DMS53 treated with DMSO at 0.1 percent for 48 hours (cell line): ENCODE data around the gene PRR5L.

Source experiments
- DNase-seq: peaks from one replicate; lab custom pipeline; 2025; ENCODE audit not compliant: unreplicated experiment; lab: John Stamatoyannopoulos, UW

Gene PRR5L

DNA sequence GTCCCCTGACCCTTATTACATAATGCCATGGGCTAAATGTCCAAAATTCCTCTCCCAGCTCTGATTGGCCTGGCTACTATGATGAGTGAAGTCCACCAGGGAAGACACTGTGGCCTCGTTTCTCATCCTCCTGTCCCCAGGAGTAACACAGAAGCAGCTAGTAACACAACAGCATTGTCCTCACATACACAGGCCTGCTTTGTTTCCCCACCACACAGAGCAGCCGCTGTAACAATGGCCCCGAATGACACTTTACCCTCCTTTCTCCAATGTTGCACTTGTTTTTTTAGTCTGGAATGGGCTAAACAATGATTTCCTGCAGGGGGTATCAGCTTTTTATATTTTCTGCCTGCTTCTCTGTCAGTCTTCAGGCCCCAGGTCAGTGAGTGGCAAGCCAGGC is at the start of gene PRR5L:
Gene PRR5L (plus strand): TSS at position 363 of the 400 bp plus-strand sequence. CDS start 104,834 bp downstream, outside the sequence.
- DNase-seq = no peak

GRCh38 chr11:36247493-36247892 is 48.6 kb upstream of the PRR5L start:
- no peak for DNase-seq

DNA sequence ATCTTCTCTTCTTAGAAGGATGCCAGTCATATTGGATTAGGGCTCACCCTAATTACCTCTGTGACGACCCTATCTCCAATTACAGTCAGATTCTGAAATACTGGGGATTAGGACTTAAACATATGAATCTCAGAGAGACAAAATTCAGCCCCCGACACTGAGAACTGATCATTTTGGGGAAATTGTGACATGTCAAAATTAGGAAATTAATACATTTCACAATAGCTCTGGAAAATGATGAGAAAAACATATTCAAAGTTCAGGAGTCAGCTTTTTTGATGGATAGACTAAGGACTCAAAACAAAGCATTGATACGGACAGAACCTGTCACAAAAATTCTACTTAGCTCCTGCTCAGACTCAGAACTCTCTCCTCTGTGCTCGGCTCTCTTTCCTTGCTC is 47.7 kb upstream of the PRR5L start:
- DNase-seq = no peak

- DNase-seq = no peak
These were observed 46.8 kb upstream of the PRR5L start for GRCh38 chr11:36249246-36249645.

DNA sequence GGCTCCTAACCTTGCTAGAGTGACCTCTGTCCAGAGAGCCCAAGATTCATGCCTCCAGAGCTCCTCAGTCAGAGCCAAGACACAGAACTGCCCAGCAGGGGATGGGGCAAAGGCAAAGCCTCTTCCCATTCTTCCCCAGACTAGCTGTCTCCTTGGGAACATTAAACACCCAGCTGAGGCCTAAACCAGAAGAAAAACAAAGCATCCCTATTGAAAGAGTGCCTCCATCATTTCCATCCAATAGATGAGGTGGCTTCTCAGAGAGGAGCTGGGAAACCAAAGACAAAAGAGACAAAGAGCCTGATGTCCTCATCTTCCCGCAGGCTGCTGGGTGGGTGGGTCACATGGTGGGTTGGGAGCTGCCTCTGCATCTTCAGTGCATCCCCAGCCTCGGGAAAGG is 44.3 kb upstream of the PRR5L start:
- no peak for DNase-seq

- no peak for DNase-seq
These were observed 42.9 kb upstream of the PRR5L start for GRCh38 chr11:36253238-36253637.

- DNase-seq = no peak
These were observed 41.4 kb upstream of the PRR5L start for GRCh38 chr11:36254713-36255112.

DNA sequence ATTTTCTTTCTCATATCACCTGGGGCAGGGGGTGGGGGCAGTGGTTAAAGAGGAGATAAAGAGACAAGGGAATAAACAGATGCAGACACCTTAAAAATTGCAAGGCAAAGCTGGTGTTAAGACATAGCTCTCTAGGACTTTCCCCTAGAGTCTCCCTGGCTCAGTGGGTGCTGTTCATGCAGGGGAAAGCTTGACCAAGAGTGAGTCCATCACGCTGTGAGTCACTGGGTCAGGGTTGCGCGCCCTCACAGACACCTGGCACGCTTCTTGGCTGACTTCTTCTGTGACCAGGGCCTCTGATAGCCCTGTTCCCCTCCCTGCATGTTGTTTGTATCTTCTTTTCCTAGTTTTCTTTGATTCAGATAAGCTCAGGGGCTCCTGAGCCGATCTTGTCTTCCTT is 38.7 kb upstream of the PRR5L start:
- DNase-seq = no peak

DNA sequence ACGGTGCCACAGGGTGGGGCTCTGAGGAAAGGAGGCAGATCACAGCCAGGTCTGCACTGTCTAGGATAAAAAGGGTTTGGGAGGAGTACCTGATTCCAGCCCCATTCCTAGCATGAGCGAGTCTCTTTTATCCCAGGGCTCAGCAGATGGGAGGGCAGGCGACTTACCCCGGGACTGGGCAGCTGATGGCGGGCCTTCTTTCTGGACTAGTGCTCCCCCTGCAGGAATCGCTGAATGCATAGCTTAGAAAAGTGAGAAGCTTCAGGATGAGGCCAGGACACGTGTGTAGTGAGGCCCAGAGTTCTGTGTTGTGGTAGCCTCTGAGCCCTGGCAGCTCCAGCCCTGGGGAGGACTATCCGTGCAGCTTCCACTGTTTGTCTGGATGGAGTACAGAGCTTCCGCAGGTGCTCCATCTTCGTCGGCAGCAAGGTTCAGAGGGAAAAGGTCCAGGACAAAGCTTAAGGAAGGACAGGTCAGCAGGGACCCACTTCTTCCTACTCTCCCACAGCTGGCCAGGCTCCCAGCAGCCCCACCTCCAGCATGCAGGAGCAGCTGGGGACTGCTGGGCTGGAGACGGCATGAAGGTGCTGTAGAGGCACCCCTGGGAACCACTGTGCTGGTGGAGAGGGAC is 37.2 kb upstream of the PRR5L start:
- peak; percentile 65 for DNase-seq

DNA sequence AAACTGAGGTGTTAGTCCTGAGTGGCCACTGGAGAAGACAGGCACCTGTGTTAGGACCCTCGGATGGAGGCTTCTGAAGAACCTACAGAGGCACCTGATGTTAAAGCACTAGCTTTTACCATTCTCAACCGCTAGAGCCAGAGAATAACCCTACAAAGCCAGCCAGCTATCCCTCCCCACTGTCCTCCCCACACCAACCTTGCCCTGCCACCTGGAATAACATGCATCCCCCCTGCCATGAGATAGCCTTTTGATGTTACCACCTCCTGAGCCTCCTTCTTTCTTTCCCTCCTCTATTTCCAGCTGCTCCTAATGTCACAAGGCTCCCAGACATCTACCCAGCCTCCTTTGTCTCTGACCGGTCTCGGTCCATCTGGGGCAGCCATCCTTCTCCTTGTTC is 35.0 kb upstream of the PRR5L start:
- no peak for DNase-seq

DNA sequence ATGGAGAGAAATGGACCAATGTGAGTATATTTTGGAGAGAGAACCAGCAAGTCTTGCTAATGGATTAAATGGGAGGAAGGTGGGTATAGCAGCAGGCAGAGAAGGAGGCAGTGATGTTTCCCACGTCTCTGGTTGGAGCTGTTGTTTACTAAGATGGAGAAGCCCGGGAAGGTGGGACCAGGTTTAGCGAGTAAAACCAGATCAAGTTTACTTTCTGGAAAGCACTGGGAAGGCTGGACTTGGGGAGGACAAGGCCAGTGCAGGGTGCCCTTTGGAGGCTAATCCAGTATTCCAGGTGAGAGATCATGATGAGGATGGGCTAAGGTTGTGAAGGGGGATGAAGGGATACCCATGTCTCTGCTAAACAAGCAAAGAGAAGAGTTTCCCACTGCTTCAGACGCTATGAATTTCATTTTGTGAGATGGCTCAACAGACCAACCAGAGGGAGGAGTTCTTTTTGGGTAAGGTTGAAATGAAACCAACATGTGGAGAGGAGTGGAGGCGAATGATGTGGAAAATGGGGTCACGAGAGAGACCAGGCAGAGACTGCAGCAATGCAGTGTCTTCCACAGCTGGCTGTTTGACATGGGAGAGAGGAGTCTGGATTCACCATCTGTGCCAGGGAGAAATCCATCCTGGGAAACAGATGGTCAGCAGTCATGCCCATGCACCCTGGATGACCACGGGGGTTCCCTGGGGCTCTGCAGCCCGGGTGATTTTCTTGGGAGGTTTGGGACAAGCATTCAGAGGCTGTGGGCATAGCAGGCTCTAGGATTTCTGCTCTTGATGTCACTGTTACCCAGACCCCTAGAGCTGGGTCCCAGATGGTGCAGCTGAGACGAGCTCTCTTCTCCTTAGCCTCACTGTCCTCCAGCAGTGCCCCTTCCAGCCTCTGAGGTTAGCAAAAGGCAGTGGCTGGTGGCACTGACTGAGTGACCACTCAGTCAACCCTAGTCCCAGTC is 31.8 kb upstream of the PRR5L start:
- no peak for DNase-seq

DNA sequence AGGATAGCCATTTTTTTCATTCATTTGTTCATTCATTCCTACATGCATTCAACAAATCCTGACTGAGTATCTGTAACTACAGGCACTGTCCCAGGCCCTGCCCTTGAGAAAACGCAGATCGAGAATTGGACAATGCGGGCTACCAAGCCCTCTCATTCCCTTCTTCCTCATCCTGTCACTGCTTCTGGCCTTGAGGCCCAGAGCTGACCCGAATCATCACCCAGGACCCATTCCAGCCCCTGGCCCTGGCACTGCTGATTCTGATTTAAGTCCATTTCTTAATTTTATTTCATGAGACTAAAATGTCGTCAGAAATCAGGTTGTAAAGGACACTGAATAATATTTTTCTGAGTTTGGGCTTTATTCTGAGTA is 31.1 kb upstream of the PRR5L start:
- DNase-seq = no peak

DNA sequence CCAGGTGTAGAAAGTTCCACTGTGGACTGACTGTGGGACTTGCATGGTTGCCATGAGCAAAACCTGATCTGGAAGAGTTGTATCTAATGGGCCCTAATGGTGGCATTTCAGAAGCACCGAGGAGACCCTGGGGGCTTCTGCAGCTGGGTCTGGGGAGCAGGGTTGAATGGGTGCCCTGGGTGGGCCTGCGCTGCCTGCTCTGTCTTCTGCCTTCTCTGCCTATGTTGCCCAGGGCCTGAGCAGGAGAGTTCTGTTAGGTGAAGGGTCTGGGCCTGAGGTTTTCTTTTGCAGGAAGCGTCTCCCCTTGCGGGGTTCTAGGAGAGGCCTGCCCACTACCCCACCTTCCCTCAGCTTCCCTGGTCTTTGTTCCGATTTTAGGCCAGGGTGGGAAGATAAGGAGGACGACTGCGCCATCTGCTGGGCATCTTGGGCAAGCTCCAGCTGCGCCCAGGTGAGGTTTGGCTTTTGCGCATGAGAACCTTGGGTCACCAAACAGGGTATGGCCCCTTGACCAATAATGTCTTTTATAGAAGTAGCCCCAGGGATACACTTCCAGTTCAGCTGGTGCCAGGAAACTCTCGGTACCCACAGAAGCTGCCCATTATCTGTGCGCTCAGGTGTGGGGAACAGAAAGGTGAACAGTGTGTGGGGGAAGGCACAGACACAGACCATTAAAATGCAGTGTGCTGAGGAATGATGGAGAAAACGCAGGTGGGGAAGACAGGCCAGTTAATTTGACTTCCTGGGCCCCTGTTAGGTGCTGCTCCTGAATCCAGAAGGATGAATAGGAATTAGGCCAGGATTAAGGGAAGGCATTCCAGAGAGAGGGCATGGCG is 30.1 kb upstream of the PRR5L start:
- DNase-seq = peak; percentile 15

- DNase-seq = no peak
These were observed 29.3 kb upstream of the PRR5L start for GRCh38 chr11:36266767-36267166.

DNA sequence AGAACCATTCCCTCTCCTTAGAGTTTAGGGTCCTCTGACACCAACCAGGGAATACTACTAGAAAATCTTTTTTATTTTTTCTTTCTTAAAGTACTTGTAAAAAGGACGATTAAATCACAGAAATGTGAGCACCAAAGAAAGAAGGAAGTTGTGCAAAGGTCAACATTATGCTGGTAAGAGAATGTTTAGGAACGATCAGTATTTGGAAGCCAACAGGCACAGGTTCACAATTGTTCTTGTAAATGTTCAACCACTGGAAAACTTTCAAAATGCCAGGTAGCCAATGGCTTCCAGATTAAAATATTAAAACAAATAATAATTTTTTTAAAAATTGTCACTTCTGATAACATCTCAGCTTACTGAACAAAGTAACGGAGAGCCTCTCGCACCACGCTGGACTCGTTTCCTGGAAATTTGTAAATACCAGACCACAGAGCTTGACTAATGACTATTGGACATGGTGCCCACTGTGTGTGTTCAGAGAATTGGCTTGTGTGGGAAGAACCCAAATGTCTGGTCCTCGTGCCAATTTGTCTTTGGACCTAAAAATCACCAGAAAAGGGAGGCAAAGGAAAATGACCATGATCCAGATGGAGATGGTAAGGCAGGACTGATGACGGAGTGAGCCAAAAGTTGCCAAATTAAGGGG is 27.6 kb upstream of the PRR5L start:
- no peak for DNase-seq

- DNase-seq = no peak
These were observed 25.4 kb upstream of the PRR5L start for GRCh38 chr11:36270701-36271100.

- DNase-seq = no peak
These were observed 24.2 kb upstream of the PRR5L start for GRCh38 chr11:36271794-36272407.

DNA sequence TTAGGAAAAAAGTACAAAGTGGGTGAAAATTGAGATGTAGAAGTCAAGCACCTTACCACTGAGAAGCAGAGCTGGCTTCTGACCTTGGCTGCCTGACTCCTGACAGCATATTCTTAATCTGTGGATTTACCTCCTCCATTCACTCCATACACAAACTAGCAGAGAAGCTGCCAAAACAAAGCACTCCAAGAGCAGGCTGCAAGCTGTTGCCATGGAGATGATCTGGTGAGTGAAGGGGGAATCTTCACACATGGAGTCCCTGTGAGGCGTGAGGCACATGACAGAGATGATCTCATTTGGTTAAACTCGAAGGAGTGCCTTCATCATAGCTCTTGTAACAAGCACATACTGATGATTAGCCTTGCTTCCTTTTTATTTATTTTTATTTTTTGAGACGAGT is 23.0 kb upstream of the PRR5L start:
- peak; percentile 35 for DNase-seq

DNA sequence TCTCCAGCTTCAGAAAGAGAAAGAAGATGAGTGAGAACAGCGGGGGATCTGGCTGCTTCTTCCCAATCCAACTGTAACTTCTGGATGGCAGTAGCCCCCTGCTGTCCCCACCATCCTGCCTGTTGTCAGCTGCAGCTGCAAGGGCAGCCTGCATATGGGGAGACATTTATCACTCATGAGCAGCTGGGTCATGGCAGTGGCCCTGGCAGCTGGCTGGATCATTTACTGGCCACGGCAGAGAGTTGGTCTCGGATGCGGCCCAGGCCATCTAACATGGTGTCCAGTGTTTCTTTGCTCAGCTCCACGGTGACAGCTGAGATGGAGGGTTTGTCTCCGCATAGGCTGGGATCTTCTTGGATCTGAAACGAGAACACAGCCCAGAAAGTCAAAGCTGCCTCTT is 21.7 kb upstream of the PRR5L start:
- no peak for DNase-seq

DNA sequence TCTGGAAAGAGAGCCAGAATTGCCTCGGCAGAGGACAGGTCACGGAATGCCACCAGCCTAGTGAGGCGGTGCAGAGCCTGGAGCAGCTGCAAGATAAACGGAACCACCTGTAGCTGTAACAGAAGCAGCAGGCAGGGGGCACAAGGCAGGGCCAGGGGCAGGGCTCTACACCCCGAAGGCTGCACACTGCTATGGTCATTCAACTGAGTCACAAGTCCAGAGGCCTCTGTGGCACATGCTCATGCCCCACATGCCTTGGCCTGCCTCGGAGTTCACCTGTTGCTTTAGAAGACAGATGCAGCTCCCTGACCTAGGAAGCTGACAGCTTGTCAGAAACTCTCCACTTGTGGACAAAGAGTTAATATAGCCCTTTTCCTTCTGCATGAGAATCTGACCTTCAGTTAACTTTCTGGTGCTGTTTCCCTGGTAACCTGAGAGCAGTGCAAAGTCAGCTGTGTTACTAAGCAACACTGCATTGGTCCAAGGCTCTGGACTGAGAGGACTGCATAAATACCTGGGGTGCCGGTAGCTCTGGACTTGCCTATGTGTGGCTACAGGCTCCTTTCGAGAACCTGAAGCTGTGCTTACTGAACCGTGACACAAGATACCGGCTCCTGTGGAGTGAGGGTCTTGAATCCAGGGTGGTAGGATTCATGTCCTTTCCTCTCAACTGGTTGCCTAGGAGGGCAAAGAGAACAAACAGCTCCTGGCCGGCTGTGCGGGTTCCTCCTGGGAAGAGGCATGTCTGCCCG is 17.4 kb upstream of the PRR5L start:
- no peak for DNase-seq
